Measurements from ENCODE around the gene FHOD3.

Gene FHOD3

DNA sequence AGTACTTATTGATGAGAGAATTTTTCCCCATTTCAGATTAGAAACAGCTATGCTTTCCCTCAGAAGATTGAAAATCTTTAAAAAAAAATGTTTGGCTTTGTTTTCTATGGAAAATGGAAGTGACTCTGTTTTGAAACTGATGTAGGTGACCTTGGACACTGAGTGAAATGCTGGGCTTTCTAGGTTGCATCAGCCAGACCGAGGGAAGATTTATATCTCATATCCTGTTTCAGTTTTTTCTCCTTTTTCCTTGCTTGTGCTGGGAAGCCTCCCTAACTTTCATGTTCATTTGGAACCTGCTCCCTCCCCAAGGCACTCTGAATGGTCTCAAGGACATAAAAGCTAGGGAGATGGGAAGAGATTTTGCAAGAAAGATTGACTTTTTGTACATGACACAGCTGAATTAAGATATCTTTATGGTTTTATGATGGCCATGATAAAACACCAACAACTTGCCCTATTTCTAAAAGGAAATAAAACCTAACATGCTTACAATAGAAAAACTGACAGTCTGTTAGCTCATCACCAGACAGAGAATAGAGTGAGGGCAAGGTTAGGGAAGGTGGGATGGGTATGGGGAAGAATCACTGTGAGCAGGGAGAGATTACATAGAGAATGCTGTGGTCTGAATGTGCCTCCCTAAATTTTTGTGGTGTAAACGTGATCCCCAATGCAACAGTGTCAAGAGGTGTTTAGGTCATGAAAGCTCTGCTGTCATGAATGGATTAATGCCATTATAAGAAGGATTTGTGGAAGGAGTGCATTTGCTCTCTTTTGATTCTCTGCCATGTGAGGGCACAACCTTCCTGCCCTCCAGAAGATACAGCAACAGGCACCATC is 281.6 kb downstream of the FHOD3 start:
- in situ Hi-C loops (cut with HindIII; ENCODE audit: low pct_ligation_motif_present, low sequenced_read_pairs): no loop called here
- H3K4me3 ChIP-seq (ENCODE audit: low read depth, low read length): no peak overlapping the region
- peak overlapping the region; percentile 7 for H3K27ac ChIP-seq
- DNase-seq: no peak
- H3K36me3 ChIP-seq (replicated peaks): no peaks in the 10 kb centered on the region
- TF ChIP-seq CTCF (IDR thresholded peaks at IDR 0.05; ENCODE audit: low read depth, low read length, missing control alignments): no peak
- no peaks in the 10 kb centered on the region for H3K27me3 ChIP-seq (replicated peaks)

DNA sequence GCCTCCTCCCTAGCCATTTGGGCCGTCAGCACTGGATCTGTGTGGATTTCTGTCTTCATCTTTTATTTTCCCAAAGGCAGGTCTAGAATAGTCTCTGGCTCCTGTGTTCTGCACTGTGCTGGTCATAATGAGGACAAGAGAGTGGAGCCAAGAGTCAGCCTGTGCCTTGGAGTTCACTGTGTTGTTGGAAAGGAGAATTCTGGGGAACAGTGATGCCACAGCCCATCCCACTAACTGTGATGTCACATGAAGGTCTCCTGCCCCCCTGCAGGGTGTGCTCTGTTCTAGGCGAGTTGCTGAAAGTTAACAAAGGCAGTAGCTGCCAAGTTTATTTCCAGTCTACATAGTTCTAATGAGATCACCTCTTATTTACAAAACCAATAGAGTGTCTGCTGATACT is 282.8 kb downstream of the FHOD3 start:
- no peak overlapping the region for H3K4me3 ChIP-seq (ENCODE audit: low read depth, low read length)
- H3K27me3 ChIP-seq (replicated peaks): no peaks in the 10 kb centered on the region
- no peaks in the 10 kb centered on the region for H3K36me3 ChIP-seq (replicated peaks)
- peak; percentile 16 for TF ChIP-seq CTCF (IDR thresholded peaks at IDR 0.05; ENCODE audit: low read depth, low read length, missing control alignments)
- in situ Hi-C loops (cut with HindIII; ENCODE audit: low pct_ligation_motif_present, low sequenced_read_pairs): no loop called here
- H3K27ac ChIP-seq: peak overlapping the region; percentile 69
- DNase-seq: peak; percentile 32

GRCh38 chr18:36580874-36581750 is 283.6 kb downstream of the FHOD3 start:
- in situ Hi-C loops (cut with HindIII; ENCODE audit: low pct_ligation_motif_present, low sequenced_read_pairs): no loop called here
- Histone ChIP-seq H3K27me3 (replicated peaks) (no peaks in the 10 kb centered on the region), H3K27ac (peak overlapping the region; percentile 69), H3K4me3 (ENCODE audit: low read depth, low read length) (no peak overlapping the region), H3K36me3 (replicated peaks) (no peaks in the 10 kb centered on the region)
- peak; percentile 43 for DNase-seq
- TF ChIP-seq CTCF (IDR thresholded peaks at IDR 0.05; ENCODE audit: low read depth, low read length, missing control alignments): no peak

GRCh38 chr18:36582988-36583745 is 285.7 kb downstream of the FHOD3 start:
- Histone ChIP-seq H3K27ac (no peak overlapping the region), H3K27me3 (replicated peaks) (no peaks in the 10 kb centered on the region), H3K36me3 (replicated peaks) (no peaks in the 10 kb centered on the region), H3K4me3 (ENCODE audit: low read depth, low read length) (no peak overlapping the region)
- TF ChIP-seq CTCF (IDR thresholded peaks at IDR 0.05; ENCODE audit: low read depth, low read length, missing control alignments): peak; percentile 37
- in situ Hi-C loops (cut with HindIII; ENCODE audit: low pct_ligation_motif_present, low sequenced_read_pairs): no loop called here
- DNase-seq: peak; percentile 10

GRCh38 chr18:36589857-36590543 is 292.5 kb downstream of the FHOD3 start:
- no peaks in the 10 kb centered on the region for H3K27me3 ChIP-seq (replicated peaks)
- DNase-seq: no peak
- no peak overlapping the region for H3K4me3 ChIP-seq (ENCODE audit: low read depth, low read length)
- H3K27ac ChIP-seq: no peak overlapping the region
- in situ Hi-C loops (cut with HindIII; ENCODE audit: low pct_ligation_motif_present, low sequenced_read_pairs): no loop called here
- no peaks in the 10 kb centered on the region for H3K36me3 ChIP-seq (replicated peaks)
- no peak for TF ChIP-seq CTCF (IDR thresholded peaks at IDR 0.05; ENCODE audit: low read depth, low read length, missing control alignments)

Data from brain microvascular endothelial cell (primary cell).